Panc1 (cell line): ENCODE results near the gene LRP2. TPM values are rescaled to one million over a fixed set of nuclear protein-coding genes. Genes with fewer than 3 reads are reported as not detected.

Source experiments
- ATAC-seq: fragments of 200-7000 bp; cut with Tn5 transposase; 2 replicates; pipeline ENCODE4 v1.9.1; 2020; ENCODE audit warnings: mild to moderate bottlenecking, moderate library complexity
- BruUV-seq: library from RNA; stranded (reverse); fragments of 400-500 nt; replicated peaks from 2 replicates; lab custom pipeline; 2021; lab: Mats Ljungman, UMichigan
- CTCF ChIA-PET: fragments of 300-600 bp; sonication (Branson Sonifier 250); formaldehyde crosslinking; loops from one replicate; lab custom pipeline; 2022; ENCODE audit warnings: antibody characterized with exemption; lab: Charles Lee
- POLR2A ChIA-PET: fragments of 300-600 bp; sonication (Branson Sonifier 250); formaldehyde crosslinking; loops from one replicate; lab custom pipeline; 2022; ENCODE audit warnings: antibody characterized with exemption; lab: Charles Lee
- DNase-seq: peaks from one replicate; pipeline ENCODE4 v3.0.0-alpha.2; 2010; ENCODE audit warnings: low read depth, low spot score
- H3K27ac ChIP-seq: 2 replicates; pipeline ENCODE4 v1.5.1; 2011; ENCODE audit warnings: mild to moderate bottlenecking, low read length, inconsistent platforms
- H3K27me3 ChIP-seq: fragments of 200-500 bp; sonication (Bioruptor generic); 2 replicates; pipeline ENCODE4 v1.6.0; 2014; ENCODE audit warnings: low read length, inconsistent platforms; ENCODE audit not compliant: control insufficient read depth, insufficient read depth
- H3K36me3 ChIP-seq: fragments of 200-500 bp; sonication (Bioruptor generic); 2 replicates; pipeline ENCODE4 v1.5.1; 2014; ENCODE audit warnings: inconsistent platforms, mild to moderate bottlenecking, low read length, moderate library complexity; ENCODE audit not compliant: control insufficient read depth, insufficient read depth
- H3K4me1 ChIP-seq: 2 replicates; pipeline ENCODE4 v1.5.1; 2011; ENCODE audit warnings: inconsistent platforms, mild to moderate bottlenecking, low read length, moderate library complexity; ENCODE audit not compliant: control insufficient read depth, insufficient read depth
- H3K4me3 ChIP-seq, 2 experiments: 2 replicates each; pipeline ENCODE4 v1.5.1; 2011 to 2012; ENCODE audit warnings: low read depth in 2 of 2, low read length in 2 of 2, mild to moderate bottlenecking in 2 of 2, inconsistent platforms in 1 of 2, moderate library complexity in 1 of 2
- H3K9me3 ChIP-seq: fragments of 200-500 bp; sonication (Bioruptor generic); 2 replicates; pipeline ENCODE4 v1.5.1; 2014; ENCODE audit warnings: low read depth, mild to moderate bottlenecking, inconsistent platforms, low read length, moderate library complexity; ENCODE audit not compliant: control insufficient read depth, insufficient read depth
- POLR2AphosphoS5 ChIP-seq: IDR thresholded peaks from 2 replicates; pipeline ENCODE4 v1.6.1; 2012; ENCODE audit warnings: mild to moderate bottlenecking, low read depth, low read length, moderate library complexity
- SIN3A ChIP-seq: IDR thresholded peaks from 2 replicates; pipeline ENCODE4 v1.6.1; 2012; ENCODE audit warnings: low read depth, mild to moderate bottlenecking, low read length, moderate library complexity, borderline replicate concordance; ENCODE audit not compliant: insufficient read depth
- TCF7L2 ChIP-seq: IDR thresholded peaks from 2 replicates; pipeline ENCODE4 v1.6.1; 2011; ENCODE audit warnings: mild to moderate bottlenecking, low read depth, low read length, inconsistent platforms
- in situ Hi-C: cut with HindIII; loops from 2 replicates; pipeline ENCODE4 v1.10.0; 2016; ENCODE audit warnings: low sequenced_read_pairs, low pct_unique_long_range_greater_than_20kb
- intact Hi-C: fragments of 100-400 bp; cut with micrococcal nuclease; formaldehyde crosslinking; loops from one replicate; pipeline ENCODE4 v1.10.0; 2022; ENCODE audit not compliant: unreplicated experiment
- total RNA-seq: library from RNA; stranded (reverse); gene quantifications from one replicate; pipeline ENCODE4 v1.2.1, GENCODE V29; 2021; ENCODE audit not compliant: unreplicated experiment
- TF ChIP-seq, protein P1 (sequence below), 2 experiments: IDR thresholded peaks; 2 replicates each; pipeline ENCODE4 v1.6.1; 2011 to 2012; ENCODE audit warnings: low read depth in 2 of 2, control low read depth in 1 of 2, low read length in 1 of 2, mild to moderate bottlenecking in 1 of 2, moderate library complexity in 1 of 2; ENCODE audit not compliant: insufficient read depth in 1 of 2
- TF ChIP-seq, protein P2 (sequence below): fragments of 450-650 bp; IDR thresholded peaks from 2 replicates; pipeline ENCODE4 v1.5.1; 2017; ENCODE audit warnings: mild to moderate bottlenecking

Gene LRP2
- total RNA-seq, 1 experiment from 2014 or later = 0.10 TPM

DNA sequence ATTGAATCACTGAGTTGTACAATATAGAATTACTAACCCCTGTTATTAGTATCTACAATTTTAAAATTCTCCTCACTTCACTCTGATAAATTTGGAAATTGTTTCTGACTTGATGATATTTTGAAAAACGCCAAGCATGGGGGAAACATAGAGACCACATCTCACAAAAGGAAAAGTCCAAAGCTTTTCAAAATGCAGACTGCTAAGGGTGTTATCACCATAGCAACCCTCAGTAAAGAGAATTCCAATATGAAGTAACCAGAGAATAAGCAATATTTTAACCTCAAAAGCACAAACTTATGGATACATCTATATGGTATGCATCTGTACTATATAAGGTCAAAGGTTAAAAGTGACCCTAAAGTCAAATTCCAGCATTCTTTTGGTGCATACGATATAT is 22.7 kb downstream of the LRP2 start:
- ChIA-PET CTCF (no interaction called here), POLR2A (no interaction called here)
- ATAC-seq (no peak), DNase-seq (no peak)
- H3K36me3 ChIP-seq = no peaks in the 10 kb centered on the region
- no peaks in the 10 kb centered on the region for H3K9me3 ChIP-seq
- no peak overlapping the region for H3K27ac ChIP-seq
- peaks cover 17% of the 10 kb centered on the region for H3K27me3 ChIP-seq
- intact Hi-C loops (no loop called here), in situ Hi-C loops (no loop called here)
- no peaks in the 10 kb centered on the region for H3K4me1 ChIP-seq
- no peak overlapping the region for H3K4me3 ChIP-seq
- no peak for TF ChIP-seq SIN3A
- TF ChIP-seq, protein P1, sequence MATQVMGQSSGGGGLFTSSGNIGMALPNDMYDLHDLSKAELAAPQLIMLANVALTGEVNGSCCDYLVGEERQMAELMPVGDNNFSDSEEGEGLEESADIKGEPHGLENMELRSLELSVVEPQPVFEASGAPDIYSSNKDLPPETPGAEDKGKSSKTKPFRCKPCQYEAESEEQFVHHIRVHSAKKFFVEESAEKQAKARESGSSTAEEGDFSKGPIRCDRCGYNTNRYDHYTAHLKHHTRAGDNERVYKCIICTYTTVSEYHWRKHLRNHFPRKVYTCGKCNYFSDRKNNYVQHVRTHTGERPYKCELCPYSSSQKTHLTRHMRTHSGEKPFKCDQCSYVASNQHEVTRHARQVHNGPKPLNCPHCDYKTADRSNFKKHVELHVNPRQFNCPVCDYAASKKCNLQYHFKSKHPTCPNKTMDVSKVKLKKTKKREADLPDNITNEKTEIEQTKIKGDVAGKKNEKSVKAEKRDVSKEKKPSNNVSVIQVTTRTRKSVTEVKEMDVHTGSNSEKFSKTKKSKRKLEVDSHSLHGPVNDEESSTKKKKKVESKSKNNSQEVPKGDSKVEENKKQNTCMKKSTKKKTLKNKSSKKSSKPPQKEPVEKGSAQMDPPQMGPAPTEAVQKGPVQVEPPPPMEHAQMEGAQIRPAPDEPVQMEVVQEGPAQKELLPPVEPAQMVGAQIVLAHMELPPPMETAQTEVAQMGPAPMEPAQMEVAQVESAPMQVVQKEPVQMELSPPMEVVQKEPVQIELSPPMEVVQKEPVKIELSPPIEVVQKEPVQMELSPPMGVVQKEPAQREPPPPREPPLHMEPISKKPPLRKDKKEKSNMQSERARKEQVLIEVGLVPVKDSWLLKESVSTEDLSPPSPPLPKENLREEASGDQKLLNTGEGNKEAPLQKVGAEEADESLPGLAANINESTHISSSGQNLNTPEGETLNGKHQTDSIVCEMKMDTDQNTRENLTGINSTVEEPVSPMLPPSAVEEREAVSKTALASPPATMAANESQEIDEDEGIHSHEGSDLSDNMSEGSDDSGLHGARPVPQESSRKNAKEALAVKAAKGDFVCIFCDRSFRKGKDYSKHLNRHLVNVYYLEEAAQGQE (IDR thresholded peaks at IDR 0.05; ENCODE audit: insufficient read depth in 1 of 2, low read depth in 2 of 2, low read length in 1 of 2) = no peak
- no peak for TF ChIP-seq TCF7L2
- TF ChIP-seq POLR2AphosphoS5 = no peak
- TF ChIP-seq, protein P2, sequence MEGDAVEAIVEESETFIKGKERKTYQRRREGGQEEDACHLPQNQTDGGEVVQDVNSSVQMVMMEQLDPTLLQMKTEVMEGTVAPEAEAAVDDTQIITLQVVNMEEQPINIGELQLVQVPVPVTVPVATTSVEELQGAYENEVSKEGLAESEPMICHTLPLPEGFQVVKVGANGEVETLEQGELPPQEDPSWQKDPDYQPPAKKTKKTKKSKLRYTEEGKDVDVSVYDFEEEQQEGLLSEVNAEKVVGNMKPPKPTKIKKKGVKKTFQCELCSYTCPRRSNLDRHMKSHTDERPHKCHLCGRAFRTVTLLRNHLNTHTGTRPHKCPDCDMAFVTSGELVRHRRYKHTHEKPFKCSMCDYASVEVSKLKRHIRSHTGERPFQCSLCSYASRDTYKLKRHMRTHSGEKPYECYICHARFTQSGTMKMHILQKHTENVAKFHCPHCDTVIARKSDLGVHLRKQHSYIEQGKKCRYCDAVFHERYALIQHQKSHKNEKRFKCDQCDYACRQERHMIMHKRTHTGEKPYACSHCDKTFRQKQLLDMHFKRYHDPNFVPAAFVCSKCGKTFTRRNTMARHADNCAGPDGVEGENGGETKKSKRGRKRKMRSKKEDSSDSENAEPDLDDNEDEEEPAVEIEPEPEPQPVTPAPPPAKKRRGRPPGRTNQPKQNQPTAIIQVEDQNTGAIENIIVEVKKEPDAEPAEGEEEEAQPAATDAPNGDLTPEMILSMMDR = no peak
- no TSS peak for BruUV-seq

DNA sequence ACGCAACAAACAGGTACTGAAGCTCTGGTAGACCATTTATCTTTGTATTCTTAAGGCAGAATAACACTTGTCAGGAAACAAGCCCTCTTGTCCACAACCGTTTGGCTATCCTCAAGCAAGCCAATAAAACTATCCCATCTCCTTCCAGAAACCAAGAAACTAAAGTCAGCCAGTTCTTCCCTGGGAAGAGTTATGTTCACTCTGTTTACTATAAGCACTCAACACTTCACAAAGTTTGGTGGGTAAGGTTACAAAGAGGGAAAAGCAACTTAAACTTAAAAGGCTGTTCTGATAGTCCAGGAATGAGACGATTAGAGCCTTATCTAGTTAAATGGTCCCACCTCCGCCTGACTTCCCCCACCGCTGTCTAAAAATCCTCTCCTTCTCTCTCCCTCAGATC is 25.6 kb downstream of the LRP2 start:
- H3K27ac ChIP-seq = no peak overlapping the region
- POLR2A ChIA-PET = no interaction called here
- intact Hi-C loops (no loop called here), in situ Hi-C loops (no loop called here)
- no peak for TF ChIP-seq POLR2AphosphoS5
- TF ChIP-seq, protein P2 = no peak
- no peaks in the 10 kb centered on the region for H3K4me1 ChIP-seq
- H3K4me3 ChIP-seq = no peak overlapping the region
- H3K36me3 ChIP-seq = no peaks in the 10 kb centered on the region
- ATAC-seq (no peak), DNase-seq (no peak)
- CTCF ChIA-PET = no interaction called here
- H3K9me3 ChIP-seq = no peaks in the 10 kb centered on the region
- H3K27me3 ChIP-seq = peaks cover 19% of the 10 kb centered on the region
- BruUV-seq = no TSS peak
